SK-N-MC (cell line): ENCODE data around the gene KIAA1328.

Source experiments
- EZH2 ChIP-seq: fragments of 200-600 bp; sonication (generic); IDR thresholded peaks from one replicate; pipeline ENCODE4 v1.6.1; 2017; ENCODE audit warnings: antibody characterized with exemption
- FOXP2 ChIP-seq: optimal IDR thresholded peaks from 2 replicates; pipeline ENCODE3; 2011; ENCODE audit warnings: mild to moderate bottlenecking, moderate library complexity; ENCODE audit not compliant: insufficient read depth; ENCODE audit errors: extremely low read length, control extremely low read depth
- POLR2AphosphoS5 ChIP-seq: IDR thresholded peaks from 2 replicates; pipeline ENCODE4 v1.6.1; 2012; ENCODE audit warnings: mild to moderate bottlenecking, low read depth, low read length, borderline replicate concordance

GRCh38 chr18:37248281-37248680 lies 419.4 kb downstream of the KIAA1328 start:
- TF ChIP-seq EZH2 (no peak), POLR2AphosphoS5 (no peak), FOXP2 (no peak)
